PFSK-1 (cell line): ENCODE data around the gene SH2D3C.

Experiments used
- POLR2AphosphoS5 ChIP-seq: IDR thresholded peaks from 2 replicates; pipeline ENCODE4 v1.6.1; 2012; ENCODE audit warnings: low read depth, mild to moderate bottlenecking, control low read depth, low read length, moderate library complexity
- SIN3A ChIP-seq: IDR thresholded peaks from 2 replicates; pipeline ENCODE4 v1.6.1; 2012; ENCODE audit warnings: mild to moderate bottlenecking, low read length, moderate library complexity, borderline replicate concordance; ENCODE audit not compliant: insufficient read depth

GRCh38 chr9:127700594-127701255 is 77.7 kb downstream of the SH2D3C start:
- TF ChIP-seq SIN3A, result no peak
- no peak for TF ChIP-seq POLR2AphosphoS5
